CD4-positive, CD25-positive, alpha-beta regulatory T cell (primary cell): Measurements from ENCODE around the gene RASGRP4. TPM values are rescaled to one million over a fixed set of nuclear protein-coding genes. Genes with fewer than 3 reads are reported as not detected.

Source experiments
- ATAC-seq, 2 donors: fragments of 150-1000 bp; cut with Tn5 transposase; one replicate each; pipeline ENCODE4 v1.10.0; 2021; ENCODE audit warnings: low read depth in 2 of 2, moderate number of reproducible peaks in 2 of 2, moderate library complexity in 1 of 2
- DNase-seq, 3 donors: peaks; one replicate each; pipeline versions ENCODE4 v3.0.0 to v3.0.0-alpha.2; 2012 to 2022; ENCODE audit warnings: mixed read lengths in 1 of 3
- H3K27ac ChIP-seq: one replicate; pipeline ENCODE4 v1.7.0; 2013; ENCODE audit warnings: mild to moderate bottlenecking, low read length; ENCODE audit not compliant: insufficient read depth, poor library complexity, severe bottlenecking
- H3K27me3 ChIP-seq: one replicate; pipeline ENCODE4 v1.7.0; 2013; ENCODE audit warnings: low read length; ENCODE audit not compliant: control insufficient read depth, insufficient read depth
- H3K36me3 ChIP-seq: one replicate; pipeline ENCODE4 v1.7.0; 2013; ENCODE audit warnings: mild to moderate bottlenecking, low read length, moderate library complexity; ENCODE audit not compliant: control insufficient read depth, insufficient read depth
- H3K4me1 ChIP-seq: 2 replicates; pipeline ENCODE4 v1.7.0; 2013; ENCODE audit warnings: mild to moderate bottlenecking, low read length; ENCODE audit not compliant: insufficient read depth, control insufficient read depth, poor library complexity, severe bottlenecking
- H3K4me3 ChIP-seq: one replicate; pipeline ENCODE4 v1.7.0; 2013; ENCODE audit warnings: low read depth, mild to moderate bottlenecking, low read length, moderate library complexity
- H3K9me3 ChIP-seq, 2 experiments: 1 replicate in 1 of 2; 2 replicates in 1 of 2; pipeline ENCODE4 v1.7.0; 2013; ENCODE audit warnings: low read length in 2 of 2, mild to moderate bottlenecking in 1 of 2, moderate library complexity in 1 of 2; ENCODE audit not compliant: control insufficient read depth in 2 of 2
- H3K27ac Mint-ChIP-seq, 3 donors: one replicate each; pipeline ENCODE4 v1.8.0; 2020 to 2022; ENCODE audit warnings: mild to moderate bottlenecking in 3 of 3, mixed read lengths in 3 of 3, moderate library complexity in 2 of 3
- H3K27me3 Mint-ChIP-seq: one replicate; pipeline ENCODE4 v1.8.0; 2022; ENCODE audit warnings: mild to moderate bottlenecking, mixed read lengths
- H3K36me3 Mint-ChIP-seq: one replicate; pipeline ENCODE4 v1.8.0; 2020; ENCODE audit warnings: mixed read lengths
- H3K4me1 Mint-ChIP-seq, 4 donors: one replicate each; pipeline ENCODE4 v1.8.0; 2020 to 2022; ENCODE audit warnings: mixed read lengths in 4 of 4, mild to moderate bottlenecking in 1 of 4
- H3K4me3 Mint-ChIP-seq, 4 donors: one replicate each; pipeline ENCODE4 v1.8.0; 2020 to 2022; ENCODE audit warnings: mild to moderate bottlenecking in 4 of 4, mixed read lengths in 4 of 4, moderate library complexity in 3 of 4
- H3K9me3 Mint-ChIP-seq, 7 donors: one replicate each; pipeline ENCODE4 v1.8.0; 2020 to 2022; ENCODE audit warnings: mixed read lengths in 7 of 7, mild to moderate bottlenecking in 3 of 7, moderate library complexity in 2 of 7
- polyA plus RNA-seq, 4 donors: library from polyadenylated mRNA; unstranded; fragments of 300-500 nt; fragmentation: Illumina TruSeq; gene quantifications; one replicate each; pipeline ENCODE4 v1.2.3, GENCODE V29; 2021
- total RNA-seq: library from RNA; stranded (reverse); gene quantifications from one replicate; pipeline ENCODE4 v1.2.3, GENCODE V29; 2022

RASGRP4 gene
- total and polyA plus RNA-seq, 5 donors from 2014 or later: 1.6 to 10.9 (median 6.7) TPM

DNA sequence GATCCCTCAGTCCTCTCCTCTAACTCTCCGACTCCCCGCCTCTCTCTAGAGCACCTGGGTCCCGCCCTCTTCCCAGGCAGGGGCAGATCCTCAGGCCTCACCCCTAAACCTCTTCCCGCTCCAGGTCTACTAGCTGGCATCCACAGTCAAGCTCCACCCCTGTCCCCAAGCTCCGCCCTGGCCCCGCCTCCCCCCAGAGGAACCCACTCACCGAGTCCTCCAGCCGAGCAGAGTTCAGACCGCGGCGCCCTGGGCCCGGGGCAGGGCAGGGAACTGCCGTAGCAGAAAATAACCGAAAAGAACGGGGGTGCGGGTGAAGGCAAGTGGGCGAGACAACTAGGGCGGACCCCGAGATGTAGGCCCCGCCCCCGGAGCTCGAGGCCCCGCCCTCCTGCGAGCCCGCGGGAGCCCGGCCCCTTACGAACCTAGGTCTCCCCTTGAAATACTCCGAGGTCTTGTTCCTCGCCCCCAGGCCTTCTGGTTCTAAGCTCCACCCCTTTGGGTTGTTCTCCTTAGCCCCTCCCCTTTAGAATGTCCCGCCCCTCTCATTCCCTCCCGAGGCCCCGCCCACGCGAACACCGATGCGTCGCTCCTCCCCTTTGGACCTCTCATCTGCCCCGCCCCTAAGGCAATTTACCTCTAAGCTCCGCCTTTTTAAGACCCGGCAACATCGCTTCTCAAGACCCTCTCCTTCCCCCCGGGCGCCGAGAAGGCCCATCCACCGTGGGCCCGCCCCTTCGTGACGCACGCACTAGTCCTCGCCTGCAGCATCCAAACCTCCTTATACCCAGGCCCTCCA is 38.3 kb downstream of the RASGRP4 start, which contains the start of gene GGN:
Gene GGN (minus strand): TSS at position 485 of the 799 bp plus-strand sequence. CDS start 773 bp downstream, outside the sequence.
- Mint-ChIP-seq H3K9me3 (peaks cover 0 to 2% (median 0%) of the 10 kb centered on the region in 7 donors), H3K27ac (peak within 1 kb of the TSS; percentile 94 to 95 (median 94)), H3K4me1 (peaks cover 0 to 23% (median 7%) of the 10 kb centered on the region in 4 donors), H3K4me3 (peak within 1 kb of the TSS; percentile 89 to 94 (median 92)), H3K27me3 (peaks cover 42% of the 10 kb centered on the region), H3K36me3 (peaks cover 20% of the 10 kb centered on the region)
- DNase-seq: peak; percentile 74 to 82 (median 74)
- Histone ChIP-seq H3K4me1 (peaks cover 39% of the 10 kb centered on the region), H3K27me3 (peaks cover 4% of the 10 kb centered on the region), H3K27ac (no peak within 1 kb of the TSS), H3K36me3 (peaks cover 18% of the 10 kb centered on the region), H3K4me3 (peak within 1 kb of the TSS; percentile 69), H3K9me3 (no peaks in the 10 kb centered on the region)
- peak; percentile 68 to 74 for ATAC-seq

DNA sequence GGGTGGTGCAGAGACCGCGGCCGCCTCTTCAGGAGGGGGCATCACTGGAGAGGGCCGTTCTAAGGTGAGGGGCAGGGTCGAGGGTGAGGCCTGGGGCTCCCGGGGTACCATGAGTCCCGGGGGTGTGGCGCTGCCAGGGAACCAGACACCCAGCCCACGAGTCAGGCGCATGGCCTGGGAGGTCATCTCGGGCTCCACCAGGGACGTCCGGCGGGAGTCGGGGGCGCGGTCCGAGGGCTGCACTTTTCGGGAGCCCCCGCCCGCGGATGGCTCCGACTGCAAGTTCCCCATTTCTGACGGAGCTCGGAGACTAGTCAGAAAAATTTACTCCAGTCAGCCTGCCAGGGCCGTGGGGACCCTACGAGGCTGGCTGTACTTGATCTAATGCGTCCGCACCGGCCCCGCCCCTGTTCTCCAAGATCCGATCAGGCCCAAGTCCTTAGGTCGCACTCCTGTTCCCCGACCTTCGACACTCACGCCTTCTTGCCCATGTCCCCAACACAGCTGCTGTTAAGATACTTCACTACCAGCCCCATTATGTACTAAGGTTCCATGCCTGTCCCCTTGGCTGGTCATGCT is 39.0 kb downstream of the RASGRP4 start:
- Histone ChIP-seq H3K36me3 (peaks cover 23% of the 10 kb centered on the region), H3K4me1 (peaks cover 39% of the 10 kb centered on the region), H3K4me3 (peak overlapping the region; percentile 69), H3K27me3 (peaks cover 4% of the 10 kb centered on the region), H3K27ac (no peak overlapping the region), H3K9me3 (no peaks in the 10 kb centered on the region)
- Mint-ChIP-seq H3K4me1 (peaks cover 0 to 25% (median 7%) of the 10 kb centered on the region in 4 donors), H3K36me3 (peaks cover 27% of the 10 kb centered on the region), H3K9me3 (peaks cover 0 to 2% (median 0%) of the 10 kb centered on the region in 7 donors), H3K27ac (peak overlapping the region; percentile 68 to 94 (median 84)), H3K4me3 (peak overlapping the region; percentile 89 to 94 (median 92)), H3K27me3 (peaks cover 39% of the 10 kb centered on the region)
- ATAC-seq: peak in 1 of 2 donors; percentile 16
- no peak for DNase-seq

- no peak for ATAC-seq
- Mint-ChIP-seq H3K4me3 (no peak overlapping the region), H3K27me3 (peaks cover 36% of the 10 kb centered on the region)
These were observed 39.6 kb downstream of the RASGRP4 start for GRCh38 chr19:38386300-38386970.

GRCh38 chr19:38385804-38386257 is 40.2 kb downstream of the RASGRP4 start:
- Histone ChIP-seq H3K4me3 (no peak overlapping the region), H3K36me3 (peaks cover 35% of the 10 kb centered on the region), H3K27me3 (peaks cover 4% of the 10 kb centered on the region), H3K27ac (no peak overlapping the region), H3K4me1 (peaks cover 39% of the 10 kb centered on the region), H3K9me3 (no peaks in the 10 kb centered on the region)
- Mint-ChIP-seq H3K9me3 (peaks cover 0 to 2% (median 0%) of the 10 kb centered on the region in 7 donors), H3K36me3 (peaks cover 36% of the 10 kb centered on the region), H3K27me3 (peaks cover 30% of the 10 kb centered on the region), H3K4me1 (peaks cover 0 to 27% (median 7%) of the 10 kb centered on the region in 4 donors), H3K27ac (no peak overlapping the region), H3K4me3 (peak overlapping the region in 1 of 4 donors; percentile 43)
- DNase-seq (no peak), ATAC-seq (no peak)

More at GRCh38 chr19:38386300-38386970, 39.6 kb downstream of the RASGRP4 start:
- Mint-ChIP-seq H3K36me3 (peaks cover 32% of the 10 kb centered on the region), H3K9me3 (peaks cover 0 to 2% (median 0%) of the 10 kb centered on the region in 7 donors), H3K4me1 (peaks cover 0 to 27% (median 7%) of the 10 kb centered on the region in 4 donors), H3K27ac (no peak overlapping the region)
- no peak for DNase-seq
- peaks cover 29% of the 10 kb centered on the region for H3K36me3 ChIP-seq
- no peak overlapping the region for H3K4me3 ChIP-seq
- H3K9me3 ChIP-seq: no peaks in the 10 kb centered on the region
- no peak overlapping the region for H3K27ac ChIP-seq
- peaks cover 39% of the 10 kb centered on the region for H3K4me1 ChIP-seq
- H3K27me3 ChIP-seq: peaks cover 4% of the 10 kb centered on the region

DNA sequence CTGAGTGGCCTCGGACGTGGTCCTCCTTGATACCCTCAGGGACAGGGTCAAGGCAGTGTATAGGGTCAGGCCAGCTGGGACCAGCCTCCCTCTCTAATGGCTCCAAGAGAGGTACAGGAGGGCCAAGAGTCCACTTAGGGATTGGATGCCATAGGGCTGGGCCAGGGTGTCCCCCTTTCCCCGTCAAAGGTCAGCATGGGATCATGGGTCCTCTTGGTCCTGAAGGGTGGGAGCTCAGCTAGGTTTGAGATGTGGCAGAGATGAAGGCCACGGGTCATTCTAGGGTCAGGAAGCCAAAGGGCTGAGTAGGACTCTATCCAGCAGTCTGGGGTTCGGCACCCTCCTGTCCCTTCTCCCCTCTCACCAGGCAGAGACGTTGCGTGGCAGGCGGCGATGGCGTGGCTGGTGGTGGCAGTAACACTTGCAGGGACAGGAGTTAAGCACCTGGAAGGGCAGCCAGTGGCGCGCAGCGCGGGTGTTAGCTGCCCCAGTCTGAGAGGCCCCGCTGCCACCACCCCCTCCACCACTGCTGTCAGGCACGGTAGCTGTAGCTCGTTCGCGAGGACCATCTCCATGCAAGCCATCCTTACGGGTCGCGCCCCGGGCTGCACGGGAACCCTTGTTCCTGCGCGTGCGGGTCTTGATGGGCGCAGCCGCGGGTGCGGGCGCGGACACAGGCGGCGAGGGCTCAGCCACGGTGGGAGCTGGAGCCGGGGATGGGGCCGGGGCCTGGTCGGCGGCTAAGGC is 40.8 kb downstream of the RASGRP4 start:
- Mint-ChIP-seq H3K27ac (no peak overlapping the region), H3K4me1 (peaks cover 0 to 27% (median 7%) of the 10 kb centered on the region in 4 donors), H3K36me3 (peaks cover 39% of the 10 kb centered on the region), H3K27me3 (peaks cover 29% of the 10 kb centered on the region), H3K9me3 (peaks cover 0 to 2% (median 0%) of the 10 kb centered on the region in 7 donors), H3K4me3 (peak overlapping the region in 1 of 4 donors; percentile 49)
- peaks cover 4% of the 10 kb centered on the region for H3K27me3 ChIP-seq
- H3K9me3 ChIP-seq: no peaks in the 10 kb centered on the region
- H3K36me3 ChIP-seq: peaks cover 41% of the 10 kb centered on the region
- H3K4me1 ChIP-seq: peaks cover 39% of the 10 kb centered on the region
- no peak overlapping the region for H3K4me3 ChIP-seq
- ATAC-seq (no peak), DNase-seq (no peak)
- no peak overlapping the region for H3K27ac ChIP-seq

DNA sequence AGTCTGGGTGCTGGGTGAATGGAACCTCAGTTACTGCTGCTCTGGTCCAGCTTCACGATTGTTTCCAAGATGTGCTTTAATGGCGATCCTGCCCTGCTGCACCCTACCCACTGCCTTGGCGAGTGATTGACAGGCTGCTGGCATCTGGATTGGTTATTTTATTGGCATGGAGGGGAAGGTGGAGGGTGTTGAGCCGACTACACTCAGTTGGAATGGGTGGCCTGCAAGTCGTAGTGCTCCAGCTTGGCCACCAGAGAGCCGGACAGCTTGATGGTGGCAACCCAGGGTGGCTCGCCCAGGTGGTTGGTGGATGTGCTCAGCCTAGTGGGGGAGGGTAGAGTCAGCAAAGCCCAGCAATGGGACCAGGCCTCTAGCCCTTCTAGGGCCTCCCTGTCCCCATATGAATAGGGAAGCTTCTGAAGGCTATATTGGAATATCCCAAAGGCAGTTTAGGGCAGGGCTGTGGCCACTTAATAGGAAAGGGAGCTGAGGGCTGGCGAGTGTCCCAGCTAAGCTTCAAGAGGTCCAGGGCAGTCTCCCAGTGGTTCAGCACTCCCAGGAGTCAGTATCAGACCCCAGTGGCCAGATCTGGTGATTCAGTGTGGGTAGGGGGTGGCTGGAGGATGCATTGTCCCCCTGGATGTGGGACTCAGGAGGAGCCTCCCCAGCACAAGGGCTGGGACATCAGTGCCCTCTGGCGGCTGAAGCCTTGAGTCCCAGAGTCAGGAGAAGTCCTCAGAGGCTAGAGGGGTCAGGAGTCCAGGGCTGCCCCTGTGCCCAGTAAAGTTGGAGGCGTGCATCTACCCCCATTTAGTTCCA is 41.6 kb downstream of the RASGRP4 start:
- peaks cover 46% of the 10 kb centered on the region for H3K36me3 ChIP-seq
- no peak overlapping the region for H3K27ac ChIP-seq
- H3K4me3 ChIP-seq: no peak overlapping the region
- H3K27me3 ChIP-seq: peaks cover 2% of the 10 kb centered on the region
- H3K4me3 Mint-ChIP-seq: peak overlapping the region in 2 of 4 donors; percentile 43 to 49
- peaks cover 43% of the 10 kb centered on the region for H3K36me3 Mint-ChIP-seq
- no peak for ATAC-seq
- no peak overlapping the region for H3K27ac Mint-ChIP-seq
- peaks cover 0 to 2% (median 0%) of the 10 kb centered on the region in 7 donors for H3K9me3 Mint-ChIP-seq
- H3K9me3 ChIP-seq: no peaks in the 10 kb centered on the region
- peaks cover 24% of the 10 kb centered on the region for H3K27me3 Mint-ChIP-seq
- peaks cover 0 to 25% (median 7%) of the 10 kb centered on the region in 4 donors for H3K4me1 Mint-ChIP-seq
- H3K4me1 ChIP-seq: peaks cover 39% of the 10 kb centered on the region
- DNase-seq: no peak
